Mucosa of stomach (tissue), 1 donor: ENCODE results near the gene SAG.

Experiments
- H3K27me3 ChIP-seq: one replicate; pipeline ENCODE4 v1.7.0; 2013; ENCODE audit warnings: mild to moderate bottlenecking, low read length; ENCODE audit not compliant: control insufficient read depth, insufficient read depth
- H3K36me3 ChIP-seq: one replicate; pipeline ENCODE4 v1.7.0; 2013; ENCODE audit warnings: low read length; ENCODE audit not compliant: control insufficient read depth, insufficient read depth
- H3K4me1 ChIP-seq: one replicate; pipeline ENCODE4 v1.7.0; 2013; ENCODE audit warnings: mild to moderate bottlenecking, low read length; ENCODE audit not compliant: control insufficient read depth, insufficient read depth
- H3K4me3 ChIP-seq: one replicate; pipeline ENCODE4 v1.7.0; 2013; ENCODE audit warnings: low read length
- H3K9ac ChIP-seq: one replicate; pipeline ENCODE4 v1.7.0; 2013; ENCODE audit warnings: mild to moderate bottlenecking, low read length, moderate library complexity
- H3K9me3 ChIP-seq: one replicate; pipeline ENCODE4 v1.7.0; 2013; ENCODE audit warnings: mild to moderate bottlenecking, low read length, moderate library complexity; ENCODE audit not compliant: control insufficient read depth
- donor health status: Pancreatic carcinoma.

Gene SAG

DNA sequence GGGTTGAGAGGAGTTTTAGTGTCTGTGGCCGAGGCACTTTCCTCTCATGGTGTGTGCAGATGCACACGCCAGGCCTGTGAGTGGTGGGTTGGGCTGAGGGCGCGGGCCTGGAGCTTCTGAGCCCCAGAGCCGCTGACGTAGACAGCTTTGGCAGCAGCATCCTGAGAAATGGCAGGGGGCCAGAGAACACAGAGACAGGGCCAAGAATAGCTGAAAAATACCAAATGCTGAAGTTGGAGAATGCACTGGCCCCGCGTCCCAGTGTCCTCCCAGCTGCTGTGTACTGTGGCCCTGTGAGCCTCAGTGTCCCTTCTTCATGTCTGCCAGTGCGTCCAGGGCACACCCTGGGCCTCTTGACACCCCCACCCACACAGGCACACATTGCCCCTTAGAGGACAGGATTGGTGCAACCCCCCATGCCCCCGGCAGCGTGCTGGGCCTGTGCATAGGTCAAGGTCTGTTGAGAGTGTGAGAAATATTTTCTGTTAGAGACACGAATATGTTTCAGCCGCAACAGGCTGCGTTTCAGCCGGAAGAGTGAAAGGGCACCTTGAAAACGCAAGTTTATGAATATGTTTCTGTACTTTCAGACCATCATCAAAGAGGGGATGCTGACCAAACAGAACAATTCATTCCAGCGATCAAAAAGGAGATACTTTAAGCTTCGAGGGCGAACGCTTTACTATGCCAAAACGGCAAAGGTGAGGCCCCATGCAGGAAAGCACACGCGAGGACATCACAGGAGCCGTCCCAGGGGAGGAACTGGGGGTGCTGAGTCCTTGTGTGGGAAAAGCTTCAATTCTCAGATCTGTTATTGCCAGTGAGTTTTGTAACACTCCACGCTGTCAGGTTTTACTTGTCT, 80.3 kb downstream of the SAG start:
- peaks cover 34% of the 10 kb centered on the region for H3K4me1 ChIP-seq
- H3K9ac ChIP-seq: no peak overlapping the region
- H3K27me3 ChIP-seq: no peaks in the 10 kb centered on the region
- no peaks in the 10 kb centered on the region for H3K9me3 ChIP-seq
- H3K4me3 ChIP-seq: no peak overlapping the region
- H3K36me3 ChIP-seq: no peaks in the 10 kb centered on the region

- Histone ChIP-seq H3K4me3 (no peak overlapping the region), H3K27me3 (no peaks in the 10 kb centered on the region), H3K9ac (no peak overlapping the region), H3K9me3 (no peaks in the 10 kb centered on the region), H3K4me1 (peaks cover 28% of the 10 kb centered on the region), H3K36me3 (no peaks in the 10 kb centered on the region)
Observed at GRCh38 chr2:233389601-233390125, 82.0 kb downstream of the SAG start.

DNA sequence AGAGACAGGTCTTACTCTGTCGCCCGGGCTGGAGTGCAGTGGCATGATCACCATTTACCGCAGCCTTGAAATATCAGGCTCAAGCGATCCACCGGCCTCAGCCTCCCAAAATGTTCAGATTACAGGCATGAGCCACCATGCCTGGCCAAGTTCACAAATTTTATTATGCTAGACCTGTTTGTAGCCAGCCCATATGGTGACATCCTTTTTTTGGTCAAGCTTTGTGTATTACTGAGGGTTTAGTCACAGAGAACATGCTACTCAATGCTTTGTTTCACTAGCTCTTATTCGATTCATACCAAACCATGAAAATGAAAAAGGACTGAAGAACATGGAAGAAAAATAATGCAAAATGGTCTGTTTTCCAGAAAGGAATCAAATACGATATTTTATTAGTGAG, 88.1 kb downstream of the SAG start:
- Histone ChIP-seq H3K9ac (no peak overlapping the region), H3K4me1 (peaks cover 12% of the 10 kb centered on the region), H3K36me3 (no peaks in the 10 kb centered on the region), H3K4me3 (no peak overlapping the region), H3K9me3 (no peaks in the 10 kb centered on the region), H3K27me3 (no peaks in the 10 kb centered on the region)
